WTC11 (cell line): ENCODE results near the gene ANKRD18B. TPM values are rescaled to one million over a fixed set of nuclear protein-coding genes. Genes with fewer than 3 reads are reported as not detected.

ENCODE experiments used
- FOXK1 ChIP-seq: sonication (generic); formaldehyde crosslinking; IDR thresholded peaks from 2 replicates; pipeline ENCODE4 v1.8.0; 2022; ENCODE audit warnings: mild to moderate bottlenecking, moderate library complexity, missing genetic modification reagents
- HMGXB4 ChIP-seq: sonication (generic); formaldehyde crosslinking; IDR thresholded peaks from 2 replicates; pipeline ENCODE4 v1.8.1; 2023; ENCODE audit warnings: mild to moderate bottlenecking, moderate library complexity, missing genetic modification reagents
- MYBL2 ChIP-seq: sonication (generic); formaldehyde crosslinking; IDR thresholded peaks from 2 replicates; pipeline ENCODE4 v1.8.1; 2023; ENCODE audit warnings: mild to moderate bottlenecking, moderate library complexity, missing genetic modification reagents
- RELA ChIP-seq: sonication (generic); formaldehyde crosslinking; IDR thresholded peaks from 2 replicates; pipeline ENCODE4 v1.8.1; 2022; ENCODE audit warnings: missing genetic modification reagents, mild to moderate bottlenecking, borderline replicate concordance
- RORB ChIP-seq: fragments of 250-450 bp; sonication (Bioruptor Pico); IDR thresholded peaks from 2 replicates; pipeline ENCODE4 v1.9.0; 2021; ENCODE audit warnings: mild to moderate bottlenecking
- TEAD4 ChIP-seq: sonication (generic); formaldehyde crosslinking; IDR thresholded peaks from 2 replicates; pipeline ENCODE4 v1.8.0; 2022; ENCODE audit warnings: mild to moderate bottlenecking, missing genetic modification reagents
- TP53 ChIP-seq: sonication (generic); formaldehyde crosslinking; IDR thresholded peaks from 2 replicates; pipeline ENCODE4 v1.8.1; 2023; ENCODE audit warnings: mild to moderate bottlenecking, missing genetic modification reagents
- ZNF317 ChIP-seq: sonication (generic); formaldehyde crosslinking; IDR thresholded peaks from 2 replicates; pipeline ENCODE4 v1.8.1; 2023; ENCODE audit warnings: low read depth, mild to moderate bottlenecking, moderate library complexity, missing genetic modification reagents, borderline replicate concordance
- total RNA-seq: library from RNA; stranded (reverse); gene quantifications from 3 replicates; pipeline ENCODE4 v1.2.3, GENCODE V29; 2021
- TF ChIP-seq, protein P1 (sequence below): fragments of 200-600 bp; IDR thresholded peaks from 2 replicates; pipeline ENCODE4 v1.8.0; 2022; ENCODE audit warnings: antibody characterized with exemption

ANKRD18B gene
- total RNA-seq, 1 experiment from 2014 or later, result 11.0 TPM

- TF ChIP-seq, protein P1, sequence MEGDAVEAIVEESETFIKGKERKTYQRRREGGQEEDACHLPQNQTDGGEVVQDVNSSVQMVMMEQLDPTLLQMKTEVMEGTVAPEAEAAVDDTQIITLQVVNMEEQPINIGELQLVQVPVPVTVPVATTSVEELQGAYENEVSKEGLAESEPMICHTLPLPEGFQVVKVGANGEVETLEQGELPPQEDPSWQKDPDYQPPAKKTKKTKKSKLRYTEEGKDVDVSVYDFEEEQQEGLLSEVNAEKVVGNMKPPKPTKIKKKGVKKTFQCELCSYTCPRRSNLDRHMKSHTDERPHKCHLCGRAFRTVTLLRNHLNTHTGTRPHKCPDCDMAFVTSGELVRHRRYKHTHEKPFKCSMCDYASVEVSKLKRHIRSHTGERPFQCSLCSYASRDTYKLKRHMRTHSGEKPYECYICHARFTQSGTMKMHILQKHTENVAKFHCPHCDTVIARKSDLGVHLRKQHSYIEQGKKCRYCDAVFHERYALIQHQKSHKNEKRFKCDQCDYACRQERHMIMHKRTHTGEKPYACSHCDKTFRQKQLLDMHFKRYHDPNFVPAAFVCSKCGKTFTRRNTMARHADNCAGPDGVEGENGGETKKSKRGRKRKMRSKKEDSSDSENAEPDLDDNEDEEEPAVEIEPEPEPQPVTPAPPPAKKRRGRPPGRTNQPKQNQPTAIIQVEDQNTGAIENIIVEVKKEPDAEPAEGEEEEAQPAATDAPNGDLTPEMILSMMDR, result no peak
- no peak for TF ChIP-seq HMGXB4
- TF ChIP-seq TP53, result no peak
- TF ChIP-seq RORB (CRISPR knock-in tag), result no peak
- TF ChIP-seq ZNF317 (CRISPR knock-in tag), result no peak
- TF ChIP-seq MYBL2 (CRISPR knock-in tag), result no peak
- no peak for TF ChIP-seq RELA (CRISPR knock-in tag)
- TF ChIP-seq TEAD4, result no peak
- no peak for TF ChIP-seq FOXK1 (CRISPR knock-in tag)
These were observed 96.8 kb downstream of the ANKRD18B start (continued) for GRCh38 chr9:33620738-33621439.

Other genes starting within 250 kb of the ANKRD18B start
- 25.4 to 30.9 TPM (median 26.5 TPM) in 3 replicates for gene NFX1, start 233.7 kb upstream of the ANKRD18B start, total RNA-seq
- gene AQP7, start 121.7 kb upstream of the ANKRD18B start, total RNA-seq, result 0.09 to 0.23 TPM (median 0.17 TPM) in 3 replicates
- gene AQP3, start 76.7 kb upstream of the ANKRD18B start, total RNA-seq, result 3.0 to 3.6 TPM (median 3.5 TPM) in 3 replicates
- gene NOL6, start 50.3 kb upstream of the ANKRD18B start, total RNA-seq, result 38.6 to 48.5 TPM (median 42.2 TPM) in 3 replicates